HG03135 (cell line): ENCODE measurements around the gene PTGES2.

Source experiments
- ATAC-seq: cut with Tn5 transposase; IDR thresholded peaks from one replicate; pipeline ENCODE4 v1.9.1; 2021; ENCODE audit warnings: mild to moderate bottlenecking, moderate library complexity; ENCODE audit not compliant: unreplicated experiment

The PTGES2 gene

GRCh38 chr9:128106181-128106939, 21.2 kb downstream of the PTGES2 start:
- ATAC-seq = no peak

- ATAC-seq = no peak
Observed at GRCh38 chr9:128105538-128106175, 21.9 kb downstream of the PTGES2 start.

GRCh38 chr9:128104171-128104618, 23.3 kb downstream of the PTGES2 start:
- no peak for ATAC-seq

- no peak for ATAC-seq
Observed at GRCh38 chr9:128103589-128103962, 24.0 kb downstream of the PTGES2 start.

GRCh38 chr9:128102861-128103588, 24.5 kb downstream of the PTGES2 start:
- ATAC-seq = no peak

GRCh38 chr9:128102196-128102595, 25.3 kb downstream of the PTGES2 start:
- ATAC-seq = no peak

- no peak for ATAC-seq
Observed at GRCh38 chr9:128101690-128102089, 25.8 kb downstream of the PTGES2 start.

- ATAC-seq = no peak
Observed at GRCh38 chr9:128101231-128101661, 26.3 kb downstream of the PTGES2 start.

GRCh38 chr9:128100581-128100980, 26.9 kb downstream of the PTGES2 start:
- ATAC-seq = no peak

GRCh38 chr9:128099932-128100491, 27.5 kb downstream of the PTGES2 start:
- ATAC-seq = no peak

- no peak for ATAC-seq
Observed at GRCh38 chr9:128099231-128099931, 28.1 kb downstream of the PTGES2 start.

- no peak for ATAC-seq
Observed at GRCh38 chr9:128098297-128099230, 29.0 kb downstream of the PTGES2 start.

- no peak for ATAC-seq
Observed at GRCh38 chr9:128097543-128098296, 29.8 kb downstream of the PTGES2 start.

GRCh38 chr9:128096616-128097536, 30.7 kb downstream of the PTGES2 start:
- no peak for ATAC-seq

GRCh38 chr9:128094950-128095544, 32.5 kb downstream of the PTGES2 start:
- no peak for ATAC-seq

- ATAC-seq = peak; percentile 85
Observed at GRCh38 chr9:128094166-128094949, 33.2 kb downstream of the PTGES2 start.

GRCh38 chr9:128093011-128093410, 34.5 kb downstream of the PTGES2 start:
- ATAC-seq = no peak
